GM12891 (cell line): ENCODE results near the gene CYBC1.
"Not testable (repeated sequence)": the region's sequence is repeated elsewhere in the genome, so short reads cannot be mapped to it uniquely, and the experiment has no call there.

ENCODE experiments used
- PAX5 ChIP-seq: IDR thresholded peaks from 2 replicates; pipeline ENCODE4 v1.6.1; 2011; ENCODE audit warnings: low read length, moderate library complexity, mild to moderate bottlenecking; ENCODE audit not compliant: insufficient read depth, severe bottlenecking
- POLR2A ChIP-seq: IDR thresholded peaks from 2 replicates; pipeline ENCODE4 v1.6.1; 2011; ENCODE audit warnings: low read depth, low read length, control low read depth
- TAF1 ChIP-seq: IDR thresholded peaks from 2 replicates; pipeline ENCODE4 v1.6.1; 2011; ENCODE audit warnings: low read depth, low read length, control low read depth

DNA sequence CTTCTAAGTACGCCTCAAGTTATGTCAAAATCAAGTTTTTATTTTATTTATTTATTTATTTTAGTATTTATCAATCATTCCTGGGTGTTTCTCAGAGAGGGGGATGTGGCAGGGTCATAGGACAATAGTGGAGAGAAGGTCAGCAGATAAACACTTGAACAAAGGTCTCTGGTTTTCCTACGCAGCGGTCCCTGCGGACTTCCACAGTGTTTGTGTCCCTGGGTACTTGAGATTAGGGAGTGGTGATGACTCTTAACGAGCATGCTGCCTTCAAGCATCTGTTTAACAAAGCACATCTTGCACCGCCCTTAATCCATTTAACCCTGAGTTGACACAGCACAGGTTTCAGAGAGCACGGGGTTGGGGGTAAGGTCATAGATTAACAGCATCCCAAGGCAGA lies 2.6 kb upstream of the CYBC1 start:
- not testable (repeated sequence) for TF ChIP-seq POLR2A, TAF1, PAX5
